ENCODE measurements around the gene ATP1B3. TPM values are rescaled to one million over a fixed set of nuclear protein-coding genes. Genes with fewer than 3 reads are reported as not detected.

The ATP1B3 gene
- total and polyA plus RNA-seq, 9 of the 15 experiments (the other 6 are each of a cell fraction or from before 2014, with no cell fraction given): 48.3 to 202 (median 123) TPM

- no peak for TF ChIP-seq NCOA4 (IDR thresholded peaks at IDR 0.05; ENCODE audit: partially characterized antibody)
- no peak for TF ChIP-seq ESRRB (CRISPR knock-in tag; IDR thresholded peaks at IDR 0.05; ENCODE audit: borderline replicate concordance)
- TF ChIP-seq POLR2A (conservative IDR thresholded peaks at IDR 0.05): peak; percentile 84
- no peak for TF ChIP-seq PML (IDR thresholded peaks at IDR 0.05; ENCODE audit: low read length)
- TF ChIP-seq MED1 (CRISPR knock-in tag; IDR thresholded peaks at IDR 0.05; ENCODE audit: borderline replicate concordance): no peak
- no peak for TF ChIP-seq MYNN (IDR thresholded peaks at IDR 0.05)
- no peak for TF ChIP-seq MYNN (CRISPR knock-in tag; IDR thresholded peaks at IDR 0.05)
- no peak for TF ChIP-seq TBL1XR1 (IDR thresholded peaks at IDR 0.05; ENCODE audit: low read length in 2 of 2)
- TF ChIP-seq ATF1 (CRISPR knock-in tag; IDR thresholded peaks at IDR 0.05): no peak
- TF ChIP-seq ATF1 (tag; IDR thresholded peaks at IDR 0.05): no peak
- peak; percentile 64; the same call in 1 of the 2 replicates for TF ChIP-seq PHF8 (IDR thresholded peaks at IDR 0.05; ENCODE audit: borderline replicate concordance, low read length)
- TF ChIP-seq TCF3 (CRISPR knock-in tag; IDR thresholded peaks at IDR 0.05): no peak
- TF ChIP-seq HNRNPUL1 (IDR thresholded peaks at IDR 0.05; ENCODE audit: low read length): no peak
- no peak for TF ChIP-seq EWSR1 (IDR thresholded peaks at IDR 0.05; ENCODE audit: borderline replicate concordance, low read depth, partially characterized antibody)
- no peak for TF ChIP-seq KLF13 (tag; IDR thresholded peaks at IDR 0.05; ENCODE audit: borderline replicate concordance, low read depth)
- TF ChIP-seq MYC (IDR thresholded peaks at IDR 0.05; ENCODE audit: low read depth, low read length): peak; percentile 4; the same call in 1 of the 2 replicates
- no peak for TF ChIP-seq MYC (CRISPR knock-in tag; IDR thresholded peaks at IDR 0.05; ENCODE audit: borderline replicate concordance, low read depth)
- TF ChIP-seq RBM22 (IDR thresholded peaks at IDR 0.05; ENCODE audit: low read depth, low read length, poor library complexity, severe bottlenecking): peak; percentile 38
- TF ChIP-seq TOE1 (IDR thresholded peaks at IDR 0.05; ENCODE audit: borderline replicate concordance): no peak
- TF ChIP-seq TOE1 (CRISPR knock-in tag; IDR thresholded peaks at IDR 0.05; ENCODE audit: borderline replicate concordance, low read depth): no peak
- TF ChIP-seq CREB1 (IDR thresholded peaks at IDR 0.05): no peak; the same call in 1 of the 2 replicates
- TF ChIP-seq CREB1 (CRISPR knock-in tag; IDR thresholded peaks at IDR 0.05): no peak
- TF ChIP-seq HDAC1 (IDR thresholded peaks at IDR 0.05): peak in 1 of 2 experiments; percentile 39; a peak in 1 of 4 replicates
- no peak for TF ChIP-seq MYBL2 (IDR thresholded peaks at IDR 0.05; ENCODE audit: low read depth)
- no peak for TF ChIP-seq MYBL2 (CRISPR knock-in tag; IDR thresholded peaks at IDR 0.05; ENCODE audit: borderline replicate concordance)
- TF ChIP-seq MCM3 (IDR thresholded peaks at IDR 0.05): no peak
- no peak for TF ChIP-seq TFAM (CRISPR knock-in tag; conservative IDR thresholded peaks at IDR 0.05)
- TF ChIP-seq CREM (IDR thresholded peaks at IDR 0.05; ENCODE audit: low read depth): peak; percentile 55; the same call in 1 of the 2 replicates
- TF ChIP-seq ETV1 (tag; conservative IDR thresholded peaks at IDR 0.05; ENCODE audit: low read depth): no peak
- TF ChIP-seq PRPF4 (IDR thresholded peaks at IDR 0.05; ENCODE audit: insufficient read depth, low read depth, low read length, poor library complexity, severe bottlenecking): no peak
- TF ChIP-seq ZEB2 (IDR thresholded peaks at IDR 0.05): no peak
- 0 out of 2 replicates have a peak, but pooled peaks have one; percentile 60 for TF ChIP-seq ZC3H4 (CRISPR knock-in tag; IDR thresholded peaks at IDR 0.05; ENCODE audit: borderline replicate concordance)
- TF ChIP-seq POU5F1 (IDR thresholded peaks at IDR 0.05; ENCODE audit: borderline replicate concordance, low read depth, low read length, partially characterized antibody): no peak
- TF ChIP-seq HOXB6 (CRISPR knock-in tag; IDR thresholded peaks at IDR 0.05; ENCODE audit: borderline replicate concordance): no peak
- no peak for TF ChIP-seq ZNF354B (CRISPR knock-in tag; IDR thresholded peaks at IDR 0.05)
- TF ChIP-seq TAF9B (IDR thresholded peaks at IDR 0.05; ENCODE audit: partially characterized antibody): no peak
These were observed at the start of gene ATP1B3 (continued) for GRCh38 chr3:141876381-141876890.
